Measurements from ENCODE around the gene APOE.

- TF ChIP-seq CTCF (IDR thresholded peaks at IDR 0.05; ENCODE audit: extremely low read depth in 1 of 2, insufficient read depth in 1 of 2, low read depth in 1 of 2, low read length in 2 of 2) (no peak), GATA2 (IDR thresholded peaks at IDR 0.05; ENCODE audit: insufficient read depth, insufficient read length, low read depth, low read length) (no peak)
These were observed 43.3 kb downstream of the APOE start for GRCh38 chr19:44948763-44949374.

Data from endothelial cell of umbilical vein (primary cell).